GM12864 (cell line): ENCODE data around the gene SMURF1.

ENCODE experiments used
- DNase-seq: peaks from one replicate; pipeline ENCODE4 v3.0.0-alpha.2; 2011; ENCODE audit warnings: low read depth
- H3K4me3 ChIP-seq: 2 replicates; pipeline ENCODE4 v1.5.1; 2011; ENCODE audit warnings: mild to moderate bottlenecking, low read depth, low read length, control low read depth
- TF ChIP-seq, protein P1 (sequence below): IDR thresholded peaks from 2 replicates; pipeline ENCODE4 v1.5.1; 2011; ENCODE audit warnings: low read depth, mild to moderate bottlenecking, moderate library complexity, low read length, control low read depth, inconsistent platforms; ENCODE audit errors: missing control alignments

The SMURF1 gene

DNA sequence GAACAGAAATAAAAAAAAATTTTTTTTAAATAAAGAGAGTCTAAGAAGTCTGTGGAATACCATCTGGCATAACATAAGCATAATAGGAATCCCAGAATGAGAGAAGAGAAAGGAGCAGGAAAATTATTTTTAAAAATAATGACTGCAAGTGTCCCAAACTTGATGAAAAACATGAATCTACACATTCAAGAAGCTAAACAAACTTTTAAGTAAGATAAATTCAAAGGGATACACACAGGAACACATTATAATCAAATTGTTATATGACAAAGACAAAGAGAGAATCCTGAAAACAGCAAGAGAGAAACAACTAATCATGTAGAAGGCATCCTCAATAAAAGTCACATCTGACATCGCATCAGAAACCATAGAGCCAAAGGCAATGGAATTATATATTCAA lies 30.9 kb downstream of the SMURF1 start:
- no peak for DNase-seq
- no peak overlapping the region for H3K4me3 ChIP-seq
- TF ChIP-seq, protein P1, sequence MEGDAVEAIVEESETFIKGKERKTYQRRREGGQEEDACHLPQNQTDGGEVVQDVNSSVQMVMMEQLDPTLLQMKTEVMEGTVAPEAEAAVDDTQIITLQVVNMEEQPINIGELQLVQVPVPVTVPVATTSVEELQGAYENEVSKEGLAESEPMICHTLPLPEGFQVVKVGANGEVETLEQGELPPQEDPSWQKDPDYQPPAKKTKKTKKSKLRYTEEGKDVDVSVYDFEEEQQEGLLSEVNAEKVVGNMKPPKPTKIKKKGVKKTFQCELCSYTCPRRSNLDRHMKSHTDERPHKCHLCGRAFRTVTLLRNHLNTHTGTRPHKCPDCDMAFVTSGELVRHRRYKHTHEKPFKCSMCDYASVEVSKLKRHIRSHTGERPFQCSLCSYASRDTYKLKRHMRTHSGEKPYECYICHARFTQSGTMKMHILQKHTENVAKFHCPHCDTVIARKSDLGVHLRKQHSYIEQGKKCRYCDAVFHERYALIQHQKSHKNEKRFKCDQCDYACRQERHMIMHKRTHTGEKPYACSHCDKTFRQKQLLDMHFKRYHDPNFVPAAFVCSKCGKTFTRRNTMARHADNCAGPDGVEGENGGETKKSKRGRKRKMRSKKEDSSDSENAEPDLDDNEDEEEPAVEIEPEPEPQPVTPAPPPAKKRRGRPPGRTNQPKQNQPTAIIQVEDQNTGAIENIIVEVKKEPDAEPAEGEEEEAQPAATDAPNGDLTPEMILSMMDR = no peak

DNA sequence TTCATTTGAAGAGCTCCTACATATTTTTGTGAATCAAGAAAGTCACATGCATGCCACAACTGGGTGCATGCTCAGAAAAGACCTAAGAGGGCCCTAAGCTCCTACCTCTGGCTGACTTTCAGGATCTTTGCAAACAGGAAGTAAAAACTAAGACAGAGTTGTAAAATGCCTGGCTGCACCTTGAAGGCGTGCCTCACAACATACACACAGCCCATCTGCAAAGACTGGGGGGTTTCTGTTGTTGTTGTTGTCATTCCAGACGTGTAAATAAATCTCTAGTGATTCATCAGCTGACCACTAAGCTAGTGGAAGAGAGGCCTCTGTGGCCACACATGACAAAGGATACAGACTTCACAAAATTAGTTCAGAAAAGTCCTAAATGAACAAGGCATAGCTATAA lies 31.8 kb downstream of the SMURF1 start:
- peak; percentile 37 for DNase-seq
- H3K4me3 ChIP-seq = no peak overlapping the region
- TF ChIP-seq, protein P1 = no peak

DNA sequence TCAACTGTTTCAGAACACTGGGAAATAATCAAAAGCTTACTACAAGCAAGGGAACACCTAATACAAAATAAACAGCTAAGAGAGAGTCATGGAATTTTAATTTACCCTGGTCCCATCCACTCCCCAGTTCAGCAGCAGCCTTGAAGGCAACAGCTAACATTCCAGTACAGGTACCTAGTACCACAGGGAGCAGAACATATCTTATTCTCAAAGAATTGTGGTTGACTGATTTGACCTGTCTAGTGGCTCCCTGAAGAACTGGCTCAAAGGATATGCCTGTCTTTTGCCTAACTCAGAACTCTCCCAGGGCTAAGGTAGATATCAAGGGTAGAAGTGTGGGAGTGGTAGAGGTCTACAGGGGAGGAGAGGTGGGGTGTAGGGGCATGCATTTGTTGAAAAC lies 32.3 kb downstream of the SMURF1 start:
- TF ChIP-seq, protein P1 = no peak
- H3K4me3 ChIP-seq = no peak overlapping the region
- DNase-seq = no peak

DNA sequence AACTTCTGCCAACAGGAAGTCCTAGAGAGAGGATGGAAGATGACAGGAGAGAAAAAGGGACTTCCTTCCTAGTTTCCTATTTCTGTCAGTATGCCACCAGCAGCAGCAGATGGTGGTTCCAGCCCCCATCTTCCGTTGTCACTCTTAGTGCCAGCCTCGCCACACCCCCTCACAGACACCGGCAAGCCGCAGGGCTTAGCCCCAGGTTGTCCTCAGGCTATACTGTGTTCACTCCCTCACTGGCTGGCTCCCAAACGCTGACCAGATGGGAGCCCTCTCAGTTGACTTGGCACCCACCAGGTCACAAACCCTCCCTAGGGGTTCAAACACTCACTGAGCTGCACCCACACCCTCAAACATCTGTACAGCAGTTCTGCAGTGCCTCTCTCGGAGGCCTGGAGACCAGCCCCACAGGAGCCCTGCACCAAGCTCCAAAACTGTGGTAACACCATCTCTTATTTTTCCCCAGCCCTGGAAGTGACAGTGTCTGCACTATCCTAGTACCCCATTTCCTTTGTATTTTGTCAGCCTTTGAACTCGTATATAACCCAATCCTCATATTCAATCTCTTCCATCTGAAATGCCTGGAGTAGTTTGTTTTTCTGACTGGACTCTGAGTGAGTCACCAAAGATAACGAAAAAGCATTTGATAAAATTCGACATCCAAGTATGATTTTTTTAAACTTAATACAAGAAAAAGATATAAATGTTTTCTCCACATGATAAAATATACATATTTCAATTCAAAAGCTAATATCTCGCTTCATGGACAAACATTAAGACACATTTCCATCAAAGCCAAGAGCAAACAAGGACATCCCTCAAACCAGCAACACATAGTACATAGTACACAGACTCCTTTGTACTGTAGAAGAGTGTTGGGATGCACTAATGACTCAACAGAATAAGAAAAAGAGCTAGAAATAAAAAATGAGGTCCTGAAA lies 34.5 kb downstream of the SMURF1 start:
- TF ChIP-seq, protein P1 = no peak
- no peak overlapping the region for H3K4me3 ChIP-seq
- no peak for DNase-seq

DNA sequence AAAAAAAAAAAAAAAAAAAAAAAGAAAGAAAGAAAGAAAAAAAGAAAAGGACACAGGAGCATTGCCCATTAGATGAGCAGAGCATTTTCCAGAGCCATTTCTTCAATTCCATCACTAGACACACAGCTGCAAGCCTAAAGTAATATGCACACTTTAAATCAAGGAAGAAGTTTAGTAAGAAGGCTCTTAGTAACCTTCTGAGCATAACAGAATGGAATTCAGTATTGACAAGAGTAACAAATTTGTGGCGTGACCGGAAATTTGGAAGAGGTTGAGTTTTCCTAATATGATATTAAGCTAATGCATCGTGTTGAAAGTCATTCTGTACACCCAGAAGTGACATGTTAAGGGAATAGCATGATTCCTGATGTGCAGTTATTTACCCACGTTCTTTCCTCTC lies 35.3 kb downstream of the SMURF1 start:
- no peak overlapping the region for H3K4me3 ChIP-seq
- TF ChIP-seq, protein P1 = no peak
- DNase-seq = no peak

DNA sequence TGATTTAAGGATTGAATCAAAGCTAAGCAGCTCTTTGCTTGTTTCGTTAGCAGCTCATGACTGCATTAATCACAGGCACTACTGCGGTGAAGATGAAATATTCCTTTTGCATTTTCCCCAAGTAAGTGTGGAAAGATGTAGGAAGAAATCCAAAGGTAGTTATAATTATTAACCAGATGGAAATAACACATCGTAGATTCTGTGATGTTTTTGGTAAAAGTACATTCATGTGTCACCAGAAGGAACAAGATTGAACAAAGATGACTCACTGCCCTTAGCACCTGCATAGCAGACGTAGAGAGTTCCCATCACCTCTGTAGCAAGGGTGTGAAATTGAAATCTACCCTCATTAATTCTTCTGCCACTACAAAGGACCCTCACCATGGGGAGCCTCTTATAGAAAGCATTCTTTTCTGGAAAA lies 37.1 kb downstream of the SMURF1 start:
- DNase-seq = no peak
- H3K4me3 ChIP-seq = no peak overlapping the region
- TF ChIP-seq, protein P1 = no peak

DNA sequence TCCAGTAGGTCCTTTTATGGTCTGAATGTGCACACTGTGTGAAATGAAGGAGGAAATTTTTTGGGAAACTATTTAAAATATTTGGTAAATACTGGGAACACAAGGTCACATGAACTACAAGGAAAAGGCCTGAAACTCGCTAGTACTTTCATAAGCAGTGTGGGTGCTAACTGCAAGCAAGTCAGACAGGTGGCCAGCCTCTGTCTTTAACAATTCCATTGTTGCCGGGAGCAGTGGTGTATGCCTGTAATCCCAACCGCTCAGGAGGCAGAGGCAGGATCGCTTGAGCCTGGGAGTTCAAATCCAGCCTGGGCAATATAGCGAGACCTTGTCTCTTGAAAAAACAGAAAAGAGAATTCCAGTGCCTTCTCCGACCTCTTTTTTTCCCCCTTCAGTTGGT lies 37.5 kb downstream of the SMURF1 start:
- TF ChIP-seq, protein P1 = no peak
- no peak for DNase-seq
- no peak overlapping the region for H3K4me3 ChIP-seq
